HEK293 (cell line): ENCODE measurements around the gene RAET1E.

Source experiments
- BCL11A ChIP-seq: fragments of 450-650 bp; formaldehyde crosslinking; IDR thresholded peaks from 2 replicates; pipeline ENCODE4 v1.5.1; 2016; ENCODE audit warnings: low read depth, missing biosample characterization, missing genetic modification characterization
- HOXC10 ChIP-seq: sonication (generic); formaldehyde crosslinking; IDR thresholded peaks from 2 replicates; pipeline ENCODE4 v1.8.1; 2023; ENCODE audit warnings: mild to moderate bottlenecking, missing genetic modification reagents
- KLF9 ChIP-seq: fragments of 450-650 bp; formaldehyde crosslinking; IDR thresholded peaks from 2 replicates; pipeline ENCODE4 v1.5.1; 2016; ENCODE audit warnings: missing biosample characterization, missing genetic modification characterization, low read depth
- PATZ1 ChIP-seq: fragments of 450-650 bp; formaldehyde crosslinking; IDR thresholded peaks from 2 replicates; pipeline ENCODE4 v1.5.1; 2016; ENCODE audit warnings: missing biosample characterization, missing genetic modification characterization
- SETDB1 ChIP-seq: IDR thresholded peaks from one replicate; pipeline ENCODE4 v1.6.1; 2017; ENCODE audit warnings: mild to moderate bottlenecking, low read length, moderate library complexity, mixed read lengths; ENCODE audit not compliant: insufficient read length
- SP3 ChIP-seq: fragments of 450-650 bp; formaldehyde crosslinking; IDR thresholded peaks from 2 replicates; pipeline ENCODE4 v1.5.1; 2016; ENCODE audit warnings: missing biosample characterization, missing genetic modification characterization
- SP7 ChIP-seq: fragments of 450-650 bp; formaldehyde crosslinking; IDR thresholded peaks from 2 replicates; pipeline ENCODE4 v1.5.1; 2016; ENCODE audit warnings: missing biosample characterization, missing genetic modification characterization
- ZBTB17 ChIP-seq: fragments of 450-650 bp; formaldehyde crosslinking; IDR thresholded peaks from 2 replicates; pipeline ENCODE4 v1.5.1; 2016; ENCODE audit warnings: missing biosample characterization, missing genetic modification characterization
- ZBTB48 ChIP-seq: fragments of 450-650 bp; formaldehyde crosslinking; IDR thresholded peaks from 2 replicates; pipeline ENCODE4 v1.5.1; 2016; ENCODE audit warnings: missing biosample characterization, missing genetic modification characterization
- ZEB2 ChIP-seq: fragments of 450-650 bp; formaldehyde crosslinking; IDR thresholded peaks from 2 replicates; pipeline ENCODE4 v1.5.1; 2016; ENCODE audit warnings: missing biosample characterization, missing genetic modification characterization
- ZFP3 ChIP-seq: fragments of 450-650 bp; formaldehyde crosslinking; IDR thresholded peaks from 2 replicates; pipeline ENCODE4 v1.5.1; 2016; ENCODE audit warnings: low read depth, missing biosample characterization, missing genetic modification characterization
- ZNF138 ChIP-seq: fragments of 450-650 bp; formaldehyde crosslinking; IDR thresholded peaks from 2 replicates; pipeline ENCODE4 v1.5.1; 2016; ENCODE audit warnings: missing biosample characterization, missing genetic modification characterization, borderline replicate concordance
- ZNF16 ChIP-seq: fragments of 450-650 bp; formaldehyde crosslinking; IDR thresholded peaks from 2 replicates; pipeline ENCODE4 v1.5.1; 2016; ENCODE audit warnings: low read depth, missing biosample characterization, missing genetic modification characterization
- ZNF2 ChIP-seq: fragments of 450-650 bp; formaldehyde crosslinking; IDR thresholded peaks from 2 replicates; pipeline ENCODE4 v1.5.1; 2016; ENCODE audit warnings: missing biosample characterization, missing genetic modification characterization
- ZNF302 ChIP-seq: fragments of 450-650 bp; formaldehyde crosslinking; IDR thresholded peaks from 2 replicates; pipeline ENCODE4 v1.5.1; 2016; ENCODE audit warnings: missing biosample characterization, missing genetic modification characterization, low read depth
- ZNF473 ChIP-seq: fragments of 450-650 bp; formaldehyde crosslinking; IDR thresholded peaks from 2 replicates; pipeline ENCODE4 v1.5.1; 2017; ENCODE audit warnings: missing biosample characterization, missing genetic modification characterization
- ZNF48 ChIP-seq: fragments of 450-650 bp; formaldehyde crosslinking; IDR thresholded peaks from 2 replicates; pipeline ENCODE4 v1.5.1; 2016; ENCODE audit warnings: missing biosample characterization, missing genetic modification characterization
- ZNF514 ChIP-seq: fragments of 450-650 bp; formaldehyde crosslinking; IDR thresholded peaks from 2 replicates; pipeline ENCODE4 v1.5.1; 2016; ENCODE audit warnings: missing biosample characterization, missing genetic modification characterization
- ZNF521 ChIP-seq: fragments of 450-650 bp; formaldehyde crosslinking; IDR thresholded peaks from 2 replicates; pipeline ENCODE4 v1.5.1; 2017; ENCODE audit warnings: missing biosample characterization, mild to moderate bottlenecking, missing genetic modification characterization
- ZNF555 ChIP-seq: fragments of 450-650 bp; formaldehyde crosslinking; conservative IDR thresholded peaks from 2 replicates; pipeline ENCODE4 v1.5.1; 2017; ENCODE audit warnings: missing biosample characterization, mild to moderate bottlenecking, missing genetic modification characterization, inconsistent platforms
- ZNF629 ChIP-seq: fragments of 450-650 bp; formaldehyde crosslinking; IDR thresholded peaks from 2 replicates; pipeline ENCODE4 v1.5.1; 2017; ENCODE audit warnings: missing biosample characterization, missing genetic modification characterization
- ZNF658 ChIP-seq: fragments of 450-650 bp; formaldehyde crosslinking; IDR thresholded peaks from 2 replicates; pipeline ENCODE4; 2016; ENCODE audit warnings: missing biosample characterization, missing genetic modification characterization
- ZNF843 ChIP-seq: fragments of 450-650 bp; formaldehyde crosslinking; IDR thresholded peaks from 2 replicates; pipeline ENCODE4 v1.5.1; 2016; ENCODE audit warnings: missing biosample characterization, missing genetic modification characterization
- TF ChIP-seq, protein P1 (sequence below): fragments of 450-650 bp; formaldehyde crosslinking; conservative IDR thresholded peaks from 2 replicates; pipeline ENCODE4 v1.5.1; 2016; ENCODE audit warnings: low read depth, missing biosample characterization, missing genetic modification characterization
- TF ChIP-seq, protein P2 (sequence below): fragments of 450-650 bp; formaldehyde crosslinking; IDR thresholded peaks from 2 replicates; pipeline ENCODE4 v1.5.1; 2016; ENCODE audit warnings: missing biosample characterization, missing genetic modification characterization
- TF ChIP-seq, protein P3 (sequence below): fragments of 450-650 bp; formaldehyde crosslinking; IDR thresholded peaks from 2 replicates; pipeline ENCODE4 v1.5.1; 2016; ENCODE audit warnings: missing biosample characterization, missing genetic modification characterization, borderline replicate concordance
- TF ChIP-seq, protein P4 (sequence below): fragments of 450-650 bp; formaldehyde crosslinking; IDR thresholded peaks from 2 replicates; pipeline ENCODE4 v1.5.1; 2016; ENCODE audit warnings: missing biosample characterization, missing genetic modification characterization

The RAET1E gene

GRCh38 chr6:149941583-149942460 is 43.9 kb upstream of the RAET1E start, which contains the start of gene ULBP2 (continued):
- TF ChIP-seq, protein P1, sequence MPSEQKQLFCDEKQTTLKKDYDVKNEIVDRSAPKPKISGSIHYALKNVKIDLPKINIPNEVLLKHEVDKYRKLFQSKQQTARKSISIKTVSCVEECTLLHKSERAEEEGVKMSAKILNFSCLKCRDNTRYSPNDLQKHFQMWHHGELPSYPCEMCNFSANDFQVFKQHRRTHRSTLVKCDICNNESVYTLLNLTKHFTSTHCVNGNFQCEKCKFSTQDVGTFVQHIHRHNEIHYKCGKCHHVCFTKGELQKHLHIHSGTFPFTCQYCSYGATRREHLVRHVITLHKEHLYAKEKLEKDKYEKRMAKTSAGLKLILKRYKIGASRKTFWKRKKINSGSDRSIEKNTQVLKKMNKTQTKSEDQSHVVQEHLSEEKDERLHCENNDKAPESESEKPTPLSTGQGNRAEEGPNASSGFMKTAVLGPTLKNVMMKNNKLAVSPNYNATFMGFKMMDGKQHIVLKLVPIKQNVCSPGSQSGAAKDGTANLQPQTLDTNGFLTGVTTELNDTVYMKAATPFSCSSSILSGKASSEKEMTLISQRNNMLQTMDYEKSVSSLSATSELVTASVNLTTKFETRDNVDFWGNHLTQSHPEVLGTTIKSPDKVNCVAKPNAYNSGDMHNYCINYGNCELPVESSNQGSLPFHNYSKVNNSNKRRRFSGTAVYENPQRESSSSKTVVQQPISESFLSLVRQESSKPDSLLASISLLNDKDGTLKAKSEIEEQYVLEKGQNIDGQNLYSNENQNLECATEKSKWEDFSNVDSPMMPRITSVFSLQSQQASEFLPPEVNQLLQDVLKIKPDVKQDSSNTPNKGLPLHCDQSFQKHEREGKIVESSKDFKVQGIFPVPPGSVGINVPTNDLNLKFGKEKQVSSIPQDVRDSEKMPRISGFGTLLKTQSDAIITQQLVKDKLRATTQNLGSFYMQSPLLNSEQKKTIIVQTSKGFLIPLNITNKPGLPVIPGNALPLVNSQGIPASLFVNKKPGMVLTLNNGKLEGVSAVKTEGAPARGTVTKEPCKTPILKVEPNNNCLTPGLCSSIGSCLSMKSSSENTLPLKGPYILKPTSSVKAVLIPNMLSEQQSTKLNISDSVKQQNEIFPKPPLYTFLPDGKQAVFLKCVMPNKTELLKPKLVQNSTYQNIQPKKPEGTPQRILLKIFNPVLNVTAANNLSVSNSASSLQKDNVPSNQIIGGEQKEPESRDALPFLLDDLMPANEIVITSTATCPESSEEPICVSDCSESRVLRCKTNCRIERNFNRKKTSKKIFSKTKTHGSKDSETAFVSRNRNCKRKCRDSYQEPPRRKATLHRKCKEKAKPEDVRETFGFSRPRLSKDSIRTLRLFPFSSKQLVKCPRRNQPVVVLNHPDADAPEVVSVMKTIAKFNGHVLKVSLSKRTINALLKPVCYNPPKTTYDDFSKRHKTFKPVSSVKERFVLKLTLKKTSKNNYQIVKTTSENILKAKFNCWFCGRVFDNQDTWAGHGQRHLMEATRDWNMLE (tag by site-specific recombination) = no peak
- TF ChIP-seq ZNF302 (tag by site-specific recombination) (no peak), ZEB2 (peak; percentile 73), SP7 (peak; percentile 60), ZNF658 (tag by site-specific recombination) (no peak), ZBTB48 (tag by site-specific recombination) (peak; percentile 39; the same call in 1 of the 2 replicates), ZNF138 (tag by site-specific recombination) (no peak), KLF9 (peak; percentile 87), HOXC10 (CRISPR knock-in tag) (no peak), ZNF521 (no peak), ZNF16 (tag by site-specific recombination) (no peak), PATZ1 (tag by site-specific recombination) (peak; percentile 90), ZFP3 (tag by site-specific recombination) (no peak), ZNF555 (tag by site-specific recombination) (no peak), SP3 (tag by site-specific recombination) (peak; percentile 87), SETDB1 (no peak), ZNF473 (no peak), ZBTB17 (tag by site-specific recombination) (peak; percentile 74), ZNF843 (no peak), ZNF2 (tag by site-specific recombination) (0 out of 2 replicates have a peak, but pooled peaks have one; percentile 12), ZNF514 (tag by site-specific recombination) (no peak), BCL11A (no peak), ZNF48 (tag by site-specific recombination) (no peak), ZNF629 (peak; percentile 94)
- TF ChIP-seq, protein P2, sequence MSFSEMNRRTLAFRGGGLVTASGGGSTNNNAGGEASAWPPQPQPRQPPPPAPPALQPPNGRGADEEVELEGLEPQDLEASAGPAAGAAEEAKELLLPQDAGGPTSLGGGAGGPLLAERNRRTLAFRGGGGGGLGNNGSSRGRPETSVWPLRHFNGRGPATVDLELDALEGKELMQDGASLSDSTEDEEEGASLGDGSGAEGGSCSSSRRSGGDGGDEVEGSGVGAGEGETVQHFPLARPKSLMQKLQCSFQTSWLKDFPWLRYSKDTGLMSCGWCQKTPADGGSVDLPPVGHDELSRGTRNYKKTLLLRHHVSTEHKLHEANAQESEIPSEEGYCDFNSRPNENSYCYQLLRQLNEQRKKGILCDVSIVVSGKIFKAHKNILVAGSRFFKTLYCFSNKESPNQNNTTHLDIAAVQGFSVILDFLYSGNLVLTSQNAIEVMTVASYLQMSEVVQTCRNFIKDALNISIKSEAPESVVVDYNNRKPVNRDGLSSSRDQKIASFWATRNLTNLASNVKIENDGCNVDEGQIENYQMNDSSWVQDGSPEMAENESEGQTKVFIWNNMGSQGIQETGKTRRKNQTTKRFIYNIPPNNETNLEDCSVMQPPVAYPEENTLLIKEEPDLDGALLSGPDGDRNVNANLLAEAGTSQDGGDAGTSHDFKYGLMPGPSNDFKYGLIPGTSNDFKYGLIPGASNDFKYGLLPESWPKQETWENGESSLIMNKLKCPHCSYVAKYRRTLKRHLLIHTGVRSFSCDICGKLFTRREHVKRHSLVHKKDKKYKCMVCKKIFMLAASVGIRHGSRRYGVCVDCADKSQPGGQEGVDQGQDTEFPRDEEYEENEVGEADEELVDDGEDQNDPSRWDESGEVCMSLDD = peak; percentile 68; the same call in 1 of the 2 replicates
- TF ChIP-seq, protein P3, sequence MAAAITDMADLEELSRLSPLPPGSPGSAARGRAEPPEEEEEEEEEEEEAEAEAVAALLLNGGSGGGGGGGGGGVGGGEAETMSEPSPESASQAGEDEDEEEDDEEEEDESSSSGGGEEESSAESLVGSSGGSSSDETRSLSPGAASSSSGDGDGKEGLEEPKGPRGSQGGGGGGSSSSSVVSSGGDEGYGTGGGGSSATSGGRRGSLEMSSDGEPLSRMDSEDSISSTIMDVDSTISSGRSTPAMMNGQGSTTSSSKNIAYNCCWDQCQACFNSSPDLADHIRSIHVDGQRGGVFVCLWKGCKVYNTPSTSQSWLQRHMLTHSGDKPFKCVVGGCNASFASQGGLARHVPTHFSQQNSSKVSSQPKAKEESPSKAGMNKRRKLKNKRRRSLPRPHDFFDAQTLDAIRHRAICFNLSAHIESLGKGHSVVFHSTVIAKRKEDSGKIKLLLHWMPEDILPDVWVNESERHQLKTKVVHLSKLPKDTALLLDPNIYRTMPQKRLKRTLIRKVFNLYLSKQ (tag by site-specific recombination) = no peak
- TF ChIP-seq, protein P4, sequence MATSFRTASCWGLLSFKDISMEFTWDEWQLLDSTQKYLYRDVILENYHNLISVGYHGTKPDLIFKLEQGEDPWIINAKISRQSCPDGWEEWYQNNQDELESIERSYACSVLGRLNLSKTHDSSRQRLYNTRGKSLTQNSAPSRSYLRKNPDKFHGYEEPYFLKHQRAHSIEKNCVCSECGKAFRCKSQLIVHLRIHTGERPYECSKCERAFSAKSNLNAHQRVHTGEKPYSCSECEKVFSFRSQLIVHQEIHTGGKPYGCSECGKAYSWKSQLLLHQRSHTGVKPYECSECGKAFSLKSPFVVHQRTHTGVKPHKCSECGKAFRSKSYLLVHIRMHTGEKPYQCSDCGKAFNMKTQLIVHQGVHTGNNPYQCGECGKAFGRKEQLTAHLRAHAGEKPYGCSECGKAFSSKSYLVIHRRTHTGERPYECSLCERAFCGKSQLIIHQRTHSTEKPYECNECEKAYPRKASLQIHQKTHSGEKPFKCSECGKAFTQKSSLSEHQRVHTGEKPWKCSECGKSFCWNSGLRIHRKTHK = no peak
